Measurements from ENCODE around the gene OR5T2. TPM values are rescaled to one million over a fixed set of nuclear protein-coding genes. Genes with fewer than 3 reads are reported as not detected.

OR5T2 gene
- polyA plus RNA-seq, 3 donors: not detected

GRCh38 chr11:56188602-56189001, 45.5 kb downstream of the OR5T2 start:
- Mint-ChIP-seq H3K9me3 (peaks cover 0 to 14% (median 2%) of the 10 kb centered on the region in 7 donors), H3K4me3 (no peak overlapping the region), H3K27ac (no peak overlapping the region), H3K36me3 (no peaks in the 10 kb centered on the region), H3K4me1 (no peaks in the 10 kb centered on the region), H3K27me3 (ENCODE audit: low read depth in 3 of 3) (no peaks in the 10 kb centered on the region)
- Histone ChIP-seq H3K27ac (ENCODE audit: low read depth in 1 of 2, low read length in 2 of 2) (no peak overlapping the region), H3K4me2 (replicated peaks; ENCODE audit: extremely low read depth, low read length, poor library complexity, severe bottlenecking) (no peak overlapping the region), H2AFZ (ENCODE audit: insufficient read depth, low read depth, low read length, poor library complexity, severe bottlenecking) (no peak overlapping the region), H3K4me1 (ENCODE audit: control insufficient read depth in 1 of 2, insufficient read depth in 2 of 2, low read length in 2 of 2) (no peaks in the 10 kb centered on the region), H4K20me1 (ENCODE audit: insufficient read depth, low read length) (no peaks in the 10 kb centered on the region), H3K9ac (ENCODE audit: insufficient read depth, low read length, poor library complexity, severe bottlenecking) (no peak overlapping the region), H3K27me3 (ENCODE audit: control insufficient read depth in 2 of 2, insufficient read depth in 2 of 2, low read length in 2 of 2) (no peaks in the 10 kb centered on the region), H3K4me3 (replicated peaks in 1 of 3; ENCODE audit: low read depth in 2 of 3, low read length in 3 of 3) (no peak overlapping the region), H3K36me3 (replicated peaks in 1 of 2; ENCODE audit: control insufficient read depth in 1 of 2, insufficient read depth in 2 of 2, low read length in 2 of 2) (no peaks in the 10 kb centered on the region), H3K79me2 (ENCODE audit: insufficient read depth, low read length) (no peaks in the 10 kb centered on the region), H3K9me3 (replicated peaks in 1 of 2; ENCODE audit: control insufficient read depth in 1 of 2, insufficient read depth in 1 of 2, low read length in 2 of 2) (peaks cover 4 to 8% of the 10 kb centered on the region in 2 donors)
- TF ChIP-seq, protein P1, sequence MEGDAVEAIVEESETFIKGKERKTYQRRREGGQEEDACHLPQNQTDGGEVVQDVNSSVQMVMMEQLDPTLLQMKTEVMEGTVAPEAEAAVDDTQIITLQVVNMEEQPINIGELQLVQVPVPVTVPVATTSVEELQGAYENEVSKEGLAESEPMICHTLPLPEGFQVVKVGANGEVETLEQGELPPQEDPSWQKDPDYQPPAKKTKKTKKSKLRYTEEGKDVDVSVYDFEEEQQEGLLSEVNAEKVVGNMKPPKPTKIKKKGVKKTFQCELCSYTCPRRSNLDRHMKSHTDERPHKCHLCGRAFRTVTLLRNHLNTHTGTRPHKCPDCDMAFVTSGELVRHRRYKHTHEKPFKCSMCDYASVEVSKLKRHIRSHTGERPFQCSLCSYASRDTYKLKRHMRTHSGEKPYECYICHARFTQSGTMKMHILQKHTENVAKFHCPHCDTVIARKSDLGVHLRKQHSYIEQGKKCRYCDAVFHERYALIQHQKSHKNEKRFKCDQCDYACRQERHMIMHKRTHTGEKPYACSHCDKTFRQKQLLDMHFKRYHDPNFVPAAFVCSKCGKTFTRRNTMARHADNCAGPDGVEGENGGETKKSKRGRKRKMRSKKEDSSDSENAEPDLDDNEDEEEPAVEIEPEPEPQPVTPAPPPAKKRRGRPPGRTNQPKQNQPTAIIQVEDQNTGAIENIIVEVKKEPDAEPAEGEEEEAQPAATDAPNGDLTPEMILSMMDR (IDR thresholded peaks at IDR 0.05): no peak
- intact Hi-C loops (cut with micrococcal nuclease): no loop called here
- WGBS (ENCODE audit: insufficient coverage): no CpG with 5 or more reads among the region's 3 CpGs
- no peak for DNase-seq

DNA sequence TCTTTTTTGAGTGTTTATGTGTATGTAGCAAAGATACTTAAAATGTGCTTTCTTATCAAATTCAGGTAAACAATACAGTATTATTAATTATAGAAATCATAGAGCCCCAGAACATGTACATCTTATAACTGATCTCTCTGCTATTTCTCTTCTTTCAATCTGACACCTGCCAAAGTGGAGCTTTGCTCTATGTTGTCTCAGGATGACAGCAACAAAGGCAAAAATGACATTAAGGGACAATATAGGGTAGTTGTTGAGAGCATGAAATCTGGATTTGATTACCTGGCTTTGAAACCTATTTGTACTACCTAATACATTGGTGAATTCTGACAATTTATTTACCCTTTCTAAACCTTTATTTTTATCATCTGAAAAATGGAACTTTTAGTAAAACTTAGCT, 50.6 kb downstream of the OR5T2 start:
- H3K4me2 ChIP-seq (replicated peaks; ENCODE audit: extremely low read depth, low read length, poor library complexity, severe bottlenecking): no peak overlapping the region
- no peaks in the 10 kb centered on the region for H3K36me3 ChIP-seq (replicated peaks in 1 of 2; ENCODE audit: control insufficient read depth in 1 of 2, insufficient read depth in 2 of 2, low read length in 2 of 2)
- H3K27ac Mint-ChIP-seq: no peak overlapping the region
- peaks cover 0 to 13% (median 4%) of the 10 kb centered on the region in 7 donors for H3K9me3 Mint-ChIP-seq
- H3K9me3 ChIP-seq (replicated peaks in 1 of 2; ENCODE audit: control insufficient read depth in 1 of 2, insufficient read depth in 1 of 2, low read length in 2 of 2): peaks cover 4 to 12% of the 10 kb centered on the region in 2 donors
- no peak overlapping the region for H3K9ac ChIP-seq (ENCODE audit: insufficient read depth, low read length, poor library complexity, severe bottlenecking)
- no peaks in the 10 kb centered on the region for H3K27me3 ChIP-seq (ENCODE audit: control insufficient read depth in 2 of 2, insufficient read depth in 2 of 2, low read length in 2 of 2)
- no peaks in the 10 kb centered on the region for H3K36me3 Mint-ChIP-seq
- H4K20me1 ChIP-seq (ENCODE audit: insufficient read depth, low read length): no peaks in the 10 kb centered on the region
- no peaks in the 10 kb centered on the region for H3K79me2 ChIP-seq (ENCODE audit: insufficient read depth, low read length)
- intact Hi-C loops (cut with micrococcal nuclease): no loop called here
- H2AFZ ChIP-seq (ENCODE audit: insufficient read depth, low read depth, low read length, poor library complexity, severe bottlenecking): no peak overlapping the region
- no peak overlapping the region for H3K4me3 Mint-ChIP-seq
- no peaks in the 10 kb centered on the region for H3K4me1 Mint-ChIP-seq
- TF ChIP-seq, protein P1 (IDR thresholded peaks at IDR 0.05): no peak
- H3K4me3 ChIP-seq (replicated peaks in 1 of 3; ENCODE audit: low read depth in 2 of 3, low read length in 3 of 3): no peak overlapping the region
- H3K4me1 ChIP-seq (ENCODE audit: control insufficient read depth in 1 of 2, insufficient read depth in 2 of 2, low read length in 2 of 2): no peaks in the 10 kb centered on the region
- H3K27ac ChIP-seq (ENCODE audit: low read depth in 1 of 2, low read length in 2 of 2): no peak overlapping the region
- no peak for DNase-seq
- no peaks in the 10 kb centered on the region for H3K27me3 Mint-ChIP-seq (ENCODE audit: low read depth in 3 of 3)

Other genes with a start within 250 kb of the OR5T2 start
- not detected for gene OR5F1, start 239.6 kb downstream of the OR5T2 start, polyA plus RNA-seq
- not detected for gene OR5AS1, start 206.6 kb downstream of the OR5T2 start, polyA plus RNA-seq
- not detected for gene OR8I2, start 140.9 kb downstream of the OR5T2 start, polyA plus RNA-seq
- not detected for gene OR8H2, start 130.6 kb downstream of the OR5T2 start, polyA plus RNA-seq
- gene OR8H3, start 111.9 kb downstream of the OR5T2 start, polyA plus RNA-seq: not detected
- gene OR8J3, start 94.1 kb downstream of the OR5T2 start, polyA plus RNA-seq: not detected
- gene OR8K5, start 73.9 kb downstream of the OR5T2 start, polyA plus RNA-seq: not detected
- not detected for gene OR5J2, start 57.6 kb downstream of the OR5T2 start, polyA plus RNA-seq
- not detected for gene OR5T3, start 18.0 kb upstream of the OR5T2 start, polyA plus RNA-seq
- gene OR5T1, start 39.9 kb upstream of the OR5T2 start, polyA plus RNA-seq: not detected
- gene OR8H1, start 58.0 kb upstream of the OR5T2 start, polyA plus RNA-seq: not detected
- gene OR8K3, start 80.9 kb upstream of the OR5T2 start, polyA plus RNA-seq: not detected
- not detected for gene OR8K1, start 111.8 kb upstream of the OR5T2 start, polyA plus RNA-seq
- not detected for gene OR8J1, start 120.0 kb upstream of the OR5T2 start, polyA plus RNA-seq
- not detected for gene OR8U1, start 141.4 kb upstream of the OR5T2 start, polyA plus RNA-seq
- gene OR5AL1, start 178.4 kb upstream of the OR5T2 start, polyA plus RNA-seq: not detected
- gene OR5M3, start 239.1 kb upstream of the OR5T2 start, polyA plus RNA-seq: not detected

Data from CD14-positive monocyte (primary cell).